ENCODE results near the gene SUSD2.
"Not testable (repeated sequence)": the region's sequence is repeated elsewhere in the genome, so short reads cannot be mapped to it uniquely, and the experiment has no call there.

Gene SUSD2

GRCh38 chr22:24181088-24181995 is at the start of gene SUSD2:
Gene SUSD2 (plus strand): TSS chr22:24181487. CDS start chr22:24181520, 33 bp downstream.
- no peak for DNase-seq (ENCODE audit: low read depth)

- DNase-seq (ENCODE audit: low read depth), result no peak
These were observed 47.9 kb upstream of the SUSD2 start for GRCh38 chr22:24133187-24133965.

DNA sequence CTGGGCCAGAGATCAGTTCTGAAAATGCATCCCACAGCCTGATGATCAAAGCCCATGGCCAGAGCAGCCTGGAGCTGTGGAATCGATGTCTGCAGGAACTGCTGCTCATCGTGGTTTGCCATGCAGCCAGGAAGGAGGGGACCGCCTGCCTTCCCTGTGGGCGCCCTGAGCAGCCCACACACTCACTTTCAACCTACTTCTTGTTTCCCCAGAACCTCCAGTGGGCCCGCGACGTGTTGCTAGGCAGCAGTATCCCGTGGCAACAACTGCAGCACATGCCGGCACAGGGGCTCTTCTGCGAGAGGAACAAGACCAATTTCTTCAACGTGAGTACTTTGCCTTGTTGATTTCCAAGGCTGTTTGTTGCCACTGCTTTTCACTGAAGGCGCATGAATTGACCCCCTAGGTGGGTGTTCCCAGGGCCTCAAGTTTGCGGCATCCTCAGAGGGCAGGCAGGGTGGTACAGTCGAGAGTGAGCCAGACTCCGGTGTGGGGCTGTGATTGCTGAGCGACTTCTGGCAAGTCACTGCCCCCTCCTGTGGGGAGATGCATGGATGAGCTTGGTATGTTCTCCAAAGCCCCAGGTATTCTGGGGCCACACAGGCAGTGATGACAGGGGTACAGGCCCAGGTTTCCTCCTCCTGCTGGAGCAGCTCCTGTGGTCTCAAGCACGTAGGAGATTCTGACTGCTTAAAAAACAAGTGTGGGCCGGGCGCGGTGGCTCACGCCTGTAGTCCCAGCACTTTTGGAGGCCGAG is 47.0 kb upstream of the SUSD2 start:
- no peak for DNase-seq (ENCODE audit: low read depth)

GRCh38 chr22:24136533-24136932 is 44.8 kb upstream of the SUSD2 start:
- DNase-seq (ENCODE audit: low read depth), result not testable (repeated sequence)

GRCh38 chr22:24137595-24137994 is 43.7 kb upstream of the SUSD2 start:
- no peak for DNase-seq (ENCODE audit: low read depth)

DNA sequence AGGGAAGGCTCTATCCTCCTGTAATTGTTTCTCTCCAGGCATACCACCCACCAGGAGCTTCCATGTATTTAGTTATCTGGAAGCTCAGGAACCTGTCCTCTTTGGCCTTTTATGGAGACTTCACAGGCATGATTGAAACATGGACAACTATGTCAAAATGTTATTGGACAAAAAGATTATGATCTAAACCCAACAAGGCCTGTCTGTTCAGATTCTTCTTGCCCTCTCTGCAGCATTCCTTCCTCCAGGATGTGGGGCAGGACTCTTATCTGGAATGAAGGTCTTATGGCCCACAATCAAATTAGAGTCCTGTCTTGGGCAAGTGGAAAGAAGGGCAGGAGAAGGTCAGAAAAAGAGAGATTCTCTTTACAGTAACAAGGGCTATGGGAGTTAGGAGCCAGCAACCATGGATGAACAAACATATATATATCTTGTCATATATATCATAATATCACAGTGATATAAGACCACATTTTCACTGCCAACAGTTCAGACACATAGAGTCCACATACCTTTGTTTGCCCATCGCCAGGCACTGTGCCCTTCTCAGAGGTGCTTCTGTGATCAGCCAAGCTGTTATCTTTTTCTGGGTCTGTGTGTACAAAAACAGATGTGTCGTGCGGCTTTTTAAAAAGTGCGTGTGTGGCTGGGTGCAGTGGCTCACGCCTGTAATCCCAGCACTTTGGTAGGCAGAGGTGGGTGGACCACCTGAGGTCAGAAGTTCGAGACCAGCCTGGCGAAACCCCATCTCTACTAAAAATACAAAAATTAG is 42.5 kb upstream of the SUSD2 start:
- DNase-seq (ENCODE audit: low read depth), result no peak

- no peak for DNase-seq (ENCODE audit: low read depth)
These were observed 40.9 kb upstream of the SUSD2 start for GRCh38 chr22:24140357-24140756.

- no peak for DNase-seq (ENCODE audit: low read depth)
These were observed 39.7 kb upstream of the SUSD2 start for GRCh38 chr22:24141586-24141985.

DNA sequence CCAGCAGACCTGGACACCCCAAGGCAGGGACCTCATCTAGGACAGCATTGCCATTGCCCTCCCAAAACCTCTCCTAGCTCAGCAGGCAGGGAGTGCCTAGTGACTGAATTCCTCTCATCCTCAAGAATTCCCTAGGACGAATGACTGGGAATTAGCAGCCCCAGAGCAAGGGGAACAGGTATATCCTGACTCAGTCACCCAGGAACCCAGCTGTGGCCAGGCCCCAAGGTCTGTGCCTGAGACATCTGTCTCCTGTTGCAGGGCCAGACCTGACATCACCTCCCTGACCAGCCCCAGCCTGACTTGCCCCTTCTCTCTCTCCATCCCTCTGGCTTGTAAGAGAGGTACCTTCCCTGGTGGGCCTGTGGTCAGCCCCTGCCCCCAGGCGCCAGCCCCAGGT is 39.0 kb upstream of the SUSD2 start:
- no peak for DNase-seq (ENCODE audit: low read depth)

DNA sequence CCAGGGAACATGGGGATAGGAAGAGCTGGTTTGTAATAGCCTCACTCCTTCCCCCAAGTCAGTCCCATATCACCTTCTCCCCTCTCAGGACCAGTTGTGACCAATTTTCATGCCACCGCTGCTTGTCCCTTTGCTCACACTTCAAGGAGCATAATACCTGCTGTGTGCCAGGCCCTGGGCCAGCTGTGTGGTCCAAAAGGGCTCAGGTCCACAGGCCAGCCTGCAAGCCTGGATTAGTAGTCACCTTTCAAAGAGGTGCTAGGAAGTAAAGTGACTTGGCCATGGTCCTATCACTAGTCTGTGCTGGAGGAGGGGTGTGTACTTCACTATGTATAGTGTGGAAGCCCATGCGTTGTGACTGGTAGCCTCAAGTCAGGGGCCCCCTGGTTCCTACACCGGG is 38.5 kb upstream of the SUSD2 start:
- DNase-seq (ENCODE audit: low read depth), result no peak

GRCh38 chr22:24144056-24144777 is 37.1 kb upstream of the SUSD2 start:
- no peak for DNase-seq (ENCODE audit: low read depth)

- DNase-seq (ENCODE audit: low read depth), result no peak
These were observed 36.6 kb upstream of the SUSD2 start for GRCh38 chr22:24144778-24145085.

- no peak for DNase-seq (ENCODE audit: low read depth)
These were observed 35.7 kb upstream of the SUSD2 start for GRCh38 chr22:24145446-24146193.

DNA sequence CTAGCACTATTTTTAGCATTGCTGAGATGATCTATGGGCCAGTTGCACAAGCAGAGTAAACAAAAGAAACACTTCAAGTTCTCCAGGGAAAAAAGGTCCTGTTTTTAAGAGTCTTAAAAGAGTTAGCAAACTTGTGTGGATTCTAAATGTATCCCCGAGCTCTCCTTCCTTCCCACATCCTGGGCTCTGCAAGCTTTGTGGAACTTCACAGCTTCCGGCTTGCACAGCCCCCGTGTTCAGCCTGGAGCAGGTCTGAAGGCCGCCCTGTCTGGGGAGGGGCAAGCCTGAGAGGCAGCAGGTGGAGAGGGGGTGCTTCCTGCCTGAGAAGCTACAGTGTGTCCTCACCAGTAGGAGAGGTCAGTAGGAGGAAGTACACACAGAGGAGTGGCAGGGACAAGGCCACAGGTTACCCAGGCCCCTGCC is 35.1 kb upstream of the SUSD2 start:
- DNase-seq (ENCODE audit: low read depth), result no peak

- no peak for DNase-seq (ENCODE audit: low read depth)
These were observed 34.4 kb upstream of the SUSD2 start for GRCh38 chr22:24146791-24147353.

- no peak for DNase-seq (ENCODE audit: low read depth)
These were observed 33.6 kb upstream of the SUSD2 start for GRCh38 chr22:24147666-24148065.

- DNase-seq (ENCODE audit: low read depth), result no peak
These were observed 32.8 kb upstream of the SUSD2 start for GRCh38 chr22:24148266-24149197.

- no peak for DNase-seq (ENCODE audit: low read depth)
These were observed 32.1 kb upstream of the SUSD2 start for GRCh38 chr22:24149198-24149590.

GRCh38 chr22:24153353-24153752 is 27.9 kb upstream of the SUSD2 start:
- DNase-seq (ENCODE audit: low read depth), result no peak

All from HS-5 (cell line).